ENCODE data around the gene ATAD3C.
"Not testable (repeated sequence)": the region's sequence is repeated elsewhere in the genome, so short reads cannot be mapped to it uniquely, and the experiment has no call there.

DNA sequence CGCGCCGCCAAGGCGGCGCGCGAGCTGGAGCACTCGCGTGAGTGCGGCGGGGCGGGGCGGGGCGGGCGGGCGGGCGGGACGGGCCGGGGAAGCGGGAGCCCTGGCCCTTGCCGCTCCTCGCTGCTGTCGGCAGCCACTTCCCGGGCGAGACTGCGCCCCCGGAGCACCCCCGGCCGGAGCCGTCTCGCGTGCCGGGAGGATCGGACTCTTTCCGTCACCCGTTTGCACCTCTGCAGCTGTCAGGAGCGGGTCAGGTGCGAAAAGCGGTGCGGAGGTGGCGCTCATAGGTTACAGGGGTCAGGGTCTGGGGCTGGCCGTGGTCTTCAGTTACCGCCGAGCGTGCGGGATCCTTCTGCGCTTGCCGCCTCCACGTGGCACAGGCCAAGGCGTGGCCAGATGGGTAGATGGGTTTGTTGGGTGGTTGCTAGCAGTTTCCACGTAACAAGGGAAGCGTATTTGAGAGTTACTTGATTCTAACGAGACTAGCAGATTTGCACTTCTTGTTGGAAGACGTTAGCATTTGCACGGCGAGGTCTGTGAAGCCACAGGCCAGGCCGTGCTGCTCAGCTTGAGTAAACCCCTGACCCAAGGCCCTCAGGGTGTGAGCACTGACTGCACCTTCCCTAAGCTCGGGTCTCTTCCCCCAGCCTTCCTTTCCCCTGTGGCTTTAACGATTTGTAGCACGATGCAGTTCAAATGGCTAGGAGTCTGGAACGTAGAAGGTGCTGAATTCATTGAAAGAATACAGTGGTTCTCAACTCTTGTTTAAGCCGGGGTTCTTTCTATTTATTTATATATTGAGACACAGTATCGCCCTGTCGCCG is 22.8 kb downstream of the ATAD3C start:
- TF ChIP-seq, protein P1, sequence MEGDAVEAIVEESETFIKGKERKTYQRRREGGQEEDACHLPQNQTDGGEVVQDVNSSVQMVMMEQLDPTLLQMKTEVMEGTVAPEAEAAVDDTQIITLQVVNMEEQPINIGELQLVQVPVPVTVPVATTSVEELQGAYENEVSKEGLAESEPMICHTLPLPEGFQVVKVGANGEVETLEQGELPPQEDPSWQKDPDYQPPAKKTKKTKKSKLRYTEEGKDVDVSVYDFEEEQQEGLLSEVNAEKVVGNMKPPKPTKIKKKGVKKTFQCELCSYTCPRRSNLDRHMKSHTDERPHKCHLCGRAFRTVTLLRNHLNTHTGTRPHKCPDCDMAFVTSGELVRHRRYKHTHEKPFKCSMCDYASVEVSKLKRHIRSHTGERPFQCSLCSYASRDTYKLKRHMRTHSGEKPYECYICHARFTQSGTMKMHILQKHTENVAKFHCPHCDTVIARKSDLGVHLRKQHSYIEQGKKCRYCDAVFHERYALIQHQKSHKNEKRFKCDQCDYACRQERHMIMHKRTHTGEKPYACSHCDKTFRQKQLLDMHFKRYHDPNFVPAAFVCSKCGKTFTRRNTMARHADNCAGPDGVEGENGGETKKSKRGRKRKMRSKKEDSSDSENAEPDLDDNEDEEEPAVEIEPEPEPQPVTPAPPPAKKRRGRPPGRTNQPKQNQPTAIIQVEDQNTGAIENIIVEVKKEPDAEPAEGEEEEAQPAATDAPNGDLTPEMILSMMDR (IDR thresholded peaks at IDR 0.05) = not testable (repeated sequence)
- not testable (repeated sequence) for TF ChIP-seq ZFX (IDR thresholded peaks at IDR 0.05; ENCODE audit: borderline replicate concordance)

All from 22Rv1 (cell line).